K562 (cell line): ENCODE data around the gene AKAP6. TPM values are rescaled to one million over a fixed set of nuclear protein-coding genes. Genes with fewer than 3 reads are reported as not detected.

ENCODE experiments used
- ATAC-seq: fragments of 200-7000 bp; cut with Tn5 transposase; 3 replicates; pipeline ENCODE4 v1.9.1; 2020; ENCODE audit warnings: moderate library complexity
- BruUV-seq: library from RNA; stranded (reverse); fragments of 400-500 nt; replicated peaks from 2 replicates; lab custom pipeline; 2021; lab: Mats Ljungman, UMichigan
- CTCF ChIA-PET: fragments of 300-600 bp; formaldehyde crosslinking; extraction: SDS; loops from one replicate; lab custom pipeline; 2021; ENCODE audit warnings: low intra/inter-chr PET ratio; lab: Yijun Ruan, JAX
- POLR2A ChIA-PET: fragments of 300-600, 350-650 bp; sonication (Branson Sonifier 250); formaldehyde crosslinking; extraction: SDS; loops from one replicate; lab custom pipeline; 2021; ENCODE audit warnings: antibody characterized with exemption, inconsistent platforms; lab: Yijun Ruan, JAX
- DNase-seq, 4 experiments: peaks; one replicate each; pipeline versions ENCODE4 v3.0.0 to v3.0.0-alpha.2; 2011 to 2018; ENCODE audit warnings: low spot score in 3 of 4, mixed read lengths in 3 of 4; ENCODE audit errors: extremely low read depth in 1 of 4
- FAIRE-seq: peaks from 2 replicates; lab custom pipeline; 2011; peaks lifted over from hg19 to GRCh38; lab: Jason Lieb, UNC
- H2AFZ ChIP-seq: 2 replicates; pipeline ENCODE4 v1.6.0; 2011; ENCODE audit warnings: low read depth, low read length, control low read depth, inconsistent platforms
- H3K27ac ChIP-seq: fragments of 200-600 bp; 3 replicates; pipeline ENCODE4 v1.8.0; 2011; ENCODE audit warnings: low read depth, mild to moderate bottlenecking, control low read depth, inconsistent platforms, low read length, moderate library complexity, mixed read lengths; ENCODE audit errors: extremely low read depth
- H3K27me3 ChIP-seq, 2 experiments: fragments of 300-600 bp in 1 of 2; 2 replicates in 1 of 2; 3 replicates in 1 of 2; pipeline versions ENCODE4 v1.6.0 to v1.8.0; 2011; ENCODE audit warnings: inconsistent platforms in 2 of 2, low read length in 2 of 2, mild to moderate bottlenecking in 1 of 2, mixed read lengths in 1 of 2, moderate library complexity in 1 of 2; ENCODE audit not compliant: control insufficient read depth in 2 of 2, insufficient read depth in 2 of 2
- H3K36me3 ChIP-seq: fragments of 300-600 bp; 3 replicates; pipeline ENCODE4 v1.8.0; 2011; ENCODE audit warnings: mild to moderate bottlenecking, low read length, inconsistent platforms; ENCODE audit not compliant: control insufficient read depth, insufficient read depth
- H3K4me1 ChIP-seq, 2 experiments: fragments of 200-600 bp in 1 of 2; replicated peaks in 1 of 2; 2 replicates in 1 of 2; 3 replicates in 1 of 2; pipeline versions ENCODE4 v1.5.1 to v1.8.0; 2011; ENCODE audit warnings: inconsistent platforms in 2 of 2, low read length in 2 of 2, mild to moderate bottlenecking in 1 of 2, mixed read lengths in 1 of 2, moderate library complexity in 1 of 2; ENCODE audit not compliant: control insufficient read depth in 2 of 2, insufficient read depth in 2 of 2
- H3K4me2 ChIP-seq: 2 replicates; pipeline ENCODE4 v1.6.1; 2011; ENCODE audit warnings: low read length, control low read depth, inconsistent platforms, mixed read lengths; ENCODE audit not compliant: insufficient read depth
- H3K4me3 ChIP-seq: fragments of 200-600 bp; sonication (generic), shearing (Covaris generic); 2 replicates; pipeline ENCODE4 v1.5.1; 2016; ENCODE audit warnings: control low read depth, inconsistent platforms
- H3K79me2 ChIP-seq: fragments of 200-600 bp; 3 replicates; pipeline ENCODE4 v1.8.0; 2011; ENCODE audit warnings: low read length, inconsistent platforms; ENCODE audit not compliant: control insufficient read depth, insufficient read depth
- H3K9ac ChIP-seq, 2 experiments: 2 replicates each; pipeline versions ENCODE4 v1.6.0 to v1.6.1; 2011; ENCODE audit warnings: low read depth in 2 of 2, low read length in 2 of 2, control low read depth in 1 of 2, inconsistent platforms in 1 of 2, mild to moderate bottlenecking in 1 of 2, mixed read lengths in 1 of 2; ENCODE audit not compliant: insufficient read depth in 1 of 2
- H3K9me1 ChIP-seq: one replicate; pipeline ENCODE4 v1.6.0; 2011; ENCODE audit warnings: inconsistent platforms, mild to moderate bottlenecking, low read length, moderate library complexity; ENCODE audit not compliant: control insufficient read depth, insufficient read depth
- H3K9me3 ChIP-seq: replicated peaks from 2 replicates; pipeline ENCODE4 v1.5.1; 2011; ENCODE audit warnings: low read depth, low read length, inconsistent platforms; ENCODE audit not compliant: control insufficient read depth, insufficient read depth
- H4K20me1 ChIP-seq: replicated peaks from 2 replicates; pipeline ENCODE4 v1.6.1; 2011; ENCODE audit warnings: low read length, inconsistent platforms, mixed read lengths; ENCODE audit not compliant: control insufficient read depth, insufficient read depth
- ARID1B ChIP-seq: fragments of 450-650 bp; IDR thresholded peaks from 2 replicates; pipeline ENCODE4 v1.6.1; 2016; ENCODE audit warnings: antibody characterized with exemption, mild to moderate bottlenecking, inconsistent platforms
- POLR2B ChIP-seq: fragments of 450-650 bp; IDR thresholded peaks from 2 replicates; pipeline ENCODE4 v1.6.1; 2018; ENCODE audit warnings: low read depth; ENCODE audit not compliant: partially characterized antibody
- POLR2G ChIP-seq: fragments of 200-400 bp; formaldehyde crosslinking; IDR thresholded peaks from 2 replicates; pipeline ENCODE4 v1.6.1; 2017; ENCODE audit warnings: low read depth, mild to moderate bottlenecking, antibody characterized with exemption, low read length, moderate library complexity
- RBM15 ChIP-seq: fragments of 200-400 bp; formaldehyde crosslinking; IDR thresholded peaks from 2 replicates; pipeline ENCODE4 v1.6.1; 2018; ENCODE audit warnings: mild to moderate bottlenecking, low read length, moderate library complexity; ENCODE audit not compliant: insufficient read depth
- RFX5 ChIP-seq: IDR thresholded peaks from 2 replicates; pipeline ENCODE4 v1.6.1; 2011; ENCODE audit warnings: low read depth, mild to moderate bottlenecking, improper control_type of control experiment, low read length
- SREBF1 ChIP-seq: fragments of 150-350 bp; IDR thresholded peaks from 2 replicates; pipeline ENCODE4 v1.6.1; 2014; ENCODE audit warnings: antibody characterized with exemption, low read depth, low read length, borderline replicate concordance
- SRF ChIP-seq, 2 experiments: fragments of 250-450, 450-650 bp in 1 of 2; sonication (Bioruptor Pico) in 1 of 2; sonication (generic) in 1 of 2; formaldehyde crosslinking; IDR thresholded peaks; 2 replicates each; pipeline versions ENCODE4 v1.5.0 to v1.5.1; 2020 to 2022; ENCODE audit warnings: mild to moderate bottlenecking in 1 of 2, missing genetic modification reagents in 1 of 2
- ZNF133 ChIP-seq: fragments of 250-450 bp; sonication (Bioruptor Pico); IDR thresholded peaks from 2 replicates; pipeline ENCODE4 v1.4.0; 2020; ENCODE audit warnings: mild to moderate bottlenecking
- ZNF316 ChIP-seq: fragments of 450-650 bp; IDR thresholded peaks from 2 replicates; pipeline ENCODE4 v1.6.1; 2016
- ZNF445 ChIP-seq: fragments of 250-450 bp; sonication (Bioruptor Pico); IDR thresholded peaks from 2 replicates; pipeline ENCODE4 v1.4.0; 2020; ENCODE audit warnings: low read depth, mild to moderate bottlenecking, moderate library complexity
- ZNF592 ChIP-seq: fragments of 450-650 bp; IDR thresholded peaks from 2 replicates; pipeline ENCODE4 v1.6.1; 2017; ENCODE audit warnings: antibody characterized with exemption, mild to moderate bottlenecking
- ZNF668 ChIP-seq: fragments of 250-450 bp; sonication (Bioruptor Pico); IDR thresholded peaks from 2 replicates; pipeline ENCODE4 v1.8.0; 2022; ENCODE audit warnings: mild to moderate bottlenecking, inconsistent platforms
- WGBS: fragments of 100-300 bp; shearing (Covaris generic); methylation state at CpG from one replicate; pipeline ENCODE4 v1.1.6; 2016; ENCODE audit warnings: low coverage, mixed read lengths; ENCODE audit not compliant: insufficient coverage; ENCODE audit errors: missing lambda C conversion rate; 5-methylcytosine and 5-hydroxymethylcytosine counted together
- in situ Hi-C: fragments of 300-500 bp; cut with MboI; formaldehyde crosslinking; loops from 4 replicates; pipeline ENCODE4 v1.15.0; 2018; ENCODE audit warnings: inconsistent platforms, mixed read lengths
- intact Hi-C: fragments of 100-400 bp; cut with micrococcal nuclease; formaldehyde crosslinking; loops from 2 replicates; pipeline ENCODE4 v1.14.2; 2022
- polyA plus RNA-seq, 8 experiments: library from polyadenylated mRNA; depleted of rRNA in 4 of 8; stranded (reverse) in 5 of 8; unstranded in 3 of 8; fragments of >200 nt; fragmentation: Nextera tagmentation in 2 of 8; fragmentation: Illumina TruSeq in 1 of 8; extraction: Ambion mirVana in 2 of 8; extraction: Trizol in 1 of 8; gene quantifications; 2 replicates each; pipeline versions ENCODE4 v1.2.1 to v1.2.3, GENCODE V29; 2011 to 2014; ENCODE audit warnings: inconsistent platforms in 1 of 8, missing spikeins in 1 of 8
- total RNA-seq, 7 experiments: library from RNA; depleted of rRNA in 6 of 7; stranded (reverse); fragments of >200 nt in 6 of 7; fragmentation: Illumina TruSeq in 2 of 7; extraction: Trizol in 2 of 7; gene quantifications; 2 replicates each; pipeline versions ENCODE4 v1.2.1 to v1.2.3, GENCODE V29; 2011 to 2021; ENCODE audit warnings: low replicate concordance in 1 of 7
- TF ChIP-seq, protein P1 (sequence below): fragments of 250-450 bp; sonication (Bioruptor Pico); IDR thresholded peaks from 2 replicates; pipeline ENCODE4 v1.6.1; 2021; ENCODE audit warnings: mild to moderate bottlenecking
- TF ChIP-seq, protein P2 (sequence below): fragments of 450-650 bp; IDR thresholded peaks from 2 replicates; pipeline ENCODE4 v1.6.1; 2016; ENCODE audit warnings: missing biosample characterization, missing genetic modification characterization
- TF ChIP-seq, protein P3 (sequence below): fragments of 450-650 bp; formaldehyde crosslinking; IDR thresholded peaks from 2 replicates; pipeline ENCODE4 v1.4.0; 2020; ENCODE audit warnings: mild to moderate bottlenecking, moderate library complexity

AKAP6 gene
- total and polyA plus RNA-seq, 9 of the 15 experiments (the other 6 are each of a cell fraction or from before 2014, with no cell fraction given): 0.03 to 1.7 (median 0.48) TPM

GRCh38 chr14:32677129-32677780 lies 348.2 kb downstream of the AKAP6 start:
- no TSS peak for BruUV-seq
- Histone ChIP-seq H3K4me3 (no peak overlapping the region), H3K27me3 (no peaks in the 10 kb centered on the region), H3K9me1 (no peaks in the 10 kb centered on the region), H3K4me1 (no peaks in the 10 kb centered on the region), H3K4me2 (no peak overlapping the region), H3K9me3 (no peaks in the 10 kb centered on the region), H3K27ac (no peak overlapping the region), H3K79me2 (no peaks in the 10 kb centered on the region), H3K9ac (no peak overlapping the region), H3K36me3 (no peaks in the 10 kb centered on the region), H2AFZ (no peak overlapping the region), H4K20me1 (no peaks in the 10 kb centered on the region)
- no peak for ATAC-seq
- in situ Hi-C loops: loop anchor here (25.0 kb wide), 1 partner anchor 1485 kb away; no protein-coding TSS in a partner anchor
- intact Hi-C loops: no loop called here
- POLR2A ChIA-PET: no interaction called here
- WGBS: 0% methylated on average over 5 of the region's 5 CpGs
- CTCF ChIA-PET: no interaction called here
- no peak for FAIRE-seq
- DNase-seq: no peak
- TF ChIP-seq ARID1B (no peak), ZNF445 (CRISPR knock-in tag) (no peak), POLR2B (no peak), ZNF592 (no peak), ZNF316 (no peak), RFX5 (no peak), ZNF668 (CRISPR knock-in tag) (no peak), SREBF1 (no peak), RBM15 (no peak), SRF (CRISPR knock-in tag; IDR thresholded peaks at IDR 0.05) (no peak), ZNF133 (CRISPR knock-in tag) (no peak), POLR2G (no peak)
- TF ChIP-seq, protein P1, sequence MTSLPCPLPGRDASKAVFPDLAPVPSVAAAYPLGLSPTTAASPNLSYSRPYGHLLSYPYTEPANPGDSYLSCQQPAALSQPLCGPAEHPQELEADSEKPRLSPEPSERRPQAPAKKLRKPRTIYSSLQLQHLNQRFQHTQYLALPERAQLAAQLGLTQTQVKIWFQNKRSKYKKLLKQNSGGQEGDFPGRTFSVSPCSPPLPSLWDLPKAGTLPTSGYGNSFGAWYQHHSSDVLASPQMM (CRISPR knock-in tag): no peak
- TF ChIP-seq, protein P2, sequence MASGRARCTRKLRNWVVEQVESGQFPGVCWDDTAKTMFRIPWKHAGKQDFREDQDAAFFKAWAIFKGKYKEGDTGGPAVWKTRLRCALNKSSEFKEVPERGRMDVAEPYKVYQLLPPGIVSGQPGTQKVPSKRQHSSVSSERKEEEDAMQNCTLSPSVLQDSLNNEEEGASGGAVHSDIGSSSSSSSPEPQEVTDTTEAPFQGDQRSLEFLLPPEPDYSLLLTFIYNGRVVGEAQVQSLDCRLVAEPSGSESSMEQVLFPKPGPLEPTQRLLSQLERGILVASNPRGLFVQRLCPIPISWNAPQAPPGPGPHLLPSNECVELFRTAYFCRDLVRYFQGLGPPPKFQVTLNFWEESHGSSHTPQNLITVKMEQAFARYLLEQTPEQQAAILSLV (tag): no peak
- TF ChIP-seq, protein P3, sequence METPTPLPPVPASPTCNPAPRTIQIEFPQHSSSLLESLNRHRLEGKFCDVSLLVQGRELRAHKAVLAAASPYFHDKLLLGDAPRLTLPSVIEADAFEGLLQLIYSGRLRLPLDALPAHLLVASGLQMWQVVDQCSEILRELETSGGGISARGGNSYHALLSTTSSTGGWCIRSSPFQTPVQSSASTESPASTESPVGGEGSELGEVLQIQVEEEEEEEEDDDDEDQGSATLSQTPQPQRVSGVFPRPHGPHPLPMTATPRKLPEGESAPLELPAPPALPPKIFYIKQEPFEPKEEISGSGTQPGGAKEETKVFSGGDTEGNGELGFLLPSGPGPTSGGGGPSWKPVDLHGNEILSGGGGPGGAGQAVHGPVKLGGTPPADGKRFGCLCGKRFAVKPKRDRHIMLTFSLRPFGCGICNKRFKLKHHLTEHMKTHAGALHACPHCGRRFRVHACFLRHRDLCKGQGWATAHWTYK (CRISPR knock-in tag): no peak
